ENCODE results near the gene ZBTB17.
A peak's percentile ranks its signal among the peaks of the same experiment; 100 is the strongest.

- TF ChIP-seq CTCF (IDR thresholded peaks at IDR 0.05; ENCODE audit: poor library complexity) (peak; percentile 11), EZH2 (IDR thresholded peaks at IDR 0.05; ENCODE audit: borderline replicate concordance) (no peak), EZH2phosphoT487 (IDR thresholded peaks at IDR 0.05; ENCODE audit: low read depth, severe bottlenecking, unreplicated experiment) (no peak)
Observed at GRCh38 chr1:15975358-15975804, 520 bp downstream of the ZBTB17 start.

Measured in hepatocyte (in vitro differentiated cells).